HG03039 (cell line): Measurements from ENCODE around the gene KANSL2.
"Not testable (repeated sequence)": the region's sequence is repeated elsewhere in the genome, so short reads cannot be mapped to it uniquely, and the experiment has no call there.

Experiments used
- ATAC-seq: cut with Tn5 transposase; IDR thresholded peaks from one replicate; pipeline ENCODE4 v1.9.1; 2021; ENCODE audit warnings: mild to moderate bottlenecking, moderate library complexity; ENCODE audit not compliant: unreplicated experiment

KANSL2 gene

DNA sequence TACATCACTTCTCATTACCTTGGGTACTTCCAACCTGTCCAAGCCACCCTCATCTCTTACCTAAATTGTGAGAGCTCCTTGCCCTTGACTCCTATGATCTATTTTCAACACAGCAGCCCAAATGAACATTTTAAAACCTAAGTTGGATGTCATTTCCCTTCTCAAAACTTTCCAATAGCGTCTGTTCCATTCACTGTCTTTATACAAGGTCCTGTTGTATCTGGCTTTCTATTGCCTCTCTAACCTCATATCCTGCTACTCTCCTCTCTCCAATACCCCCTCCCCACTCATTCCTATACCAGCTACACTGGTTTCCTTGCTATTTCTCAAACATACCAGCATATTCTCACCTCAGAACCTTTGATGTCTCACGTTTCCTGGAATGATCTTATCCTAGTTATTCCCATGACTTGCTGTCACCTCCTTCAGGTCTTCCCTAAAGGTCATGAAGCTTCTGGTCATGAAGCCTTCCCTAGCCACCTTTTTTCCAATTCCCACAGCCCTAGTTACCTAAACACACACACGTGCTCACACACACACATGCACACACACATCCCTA, 4.1 kb upstream of the KANSL2 start:
- no peak for ATAC-seq

DNA sequence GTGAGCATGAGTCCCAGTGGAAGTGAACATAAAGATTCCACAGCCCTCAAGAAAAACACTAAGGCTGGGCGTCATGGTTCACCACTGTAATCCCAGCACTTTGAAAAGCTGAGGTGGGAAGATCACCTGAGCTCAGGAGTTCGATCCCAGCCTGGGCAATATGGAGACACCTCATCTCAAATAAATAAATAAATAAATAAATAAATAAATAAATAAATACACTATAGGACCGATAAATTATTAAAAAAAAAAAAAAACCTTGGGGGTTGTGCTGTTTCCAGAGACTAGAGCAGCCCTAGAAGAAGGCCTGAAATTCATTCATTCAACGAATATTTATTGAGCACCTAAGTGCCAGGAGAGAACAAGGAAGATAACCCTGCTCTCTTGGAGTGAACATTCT, 1.5 kb upstream of the KANSL2 start:
- no peak for ATAC-seq

GRCh38 chr12:48682927-48683326, 889 bp upstream of the KANSL2 start:
- no peak for ATAC-seq

DNA sequence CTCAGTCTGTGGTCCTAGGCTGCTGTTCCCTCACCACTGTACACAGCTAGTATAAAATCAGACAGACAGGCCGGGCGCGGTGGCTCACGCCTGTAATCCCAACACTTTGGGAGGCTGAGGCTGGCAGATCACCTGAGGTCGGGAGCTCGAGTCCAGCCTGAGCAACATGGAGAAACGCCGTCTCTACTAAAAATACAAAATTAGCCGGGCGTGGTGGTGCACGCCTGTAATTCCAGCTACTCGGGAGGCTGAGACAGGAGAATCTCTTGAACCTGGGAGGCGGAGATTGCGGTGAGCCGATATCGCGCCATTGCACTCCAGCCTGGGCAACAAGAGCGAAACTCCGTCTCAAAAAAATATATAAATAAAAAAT, 481 bp upstream of the KANSL2 start:
- ATAC-seq: not testable (repeated sequence)

- no peak for ATAC-seq
These were observed 684 bp downstream of the KANSL2 start for GRCh38 chr12:48681399-48681709.

DNA sequence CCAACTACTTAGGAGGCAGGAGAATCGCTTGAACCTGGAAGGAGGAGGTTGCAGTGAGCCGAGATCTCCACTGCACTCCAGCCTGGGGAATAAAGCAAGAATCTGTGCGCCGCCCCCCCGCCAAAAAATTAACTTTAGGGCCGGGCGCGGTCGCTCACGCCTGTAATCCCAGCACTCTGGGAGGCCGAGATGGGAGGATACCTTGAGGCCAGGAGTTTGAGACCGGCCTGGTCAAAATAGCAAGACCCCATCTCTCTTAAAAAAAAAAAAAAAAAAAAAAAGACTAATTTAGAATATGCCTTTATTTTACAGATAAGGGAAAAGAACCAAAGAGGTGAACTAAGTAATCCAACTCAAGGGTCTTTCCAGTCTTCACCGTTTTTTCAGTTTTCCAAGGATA, 1.2 kb downstream of the KANSL2 start:
- no peak for ATAC-seq

- no peak for ATAC-seq
These were observed 3.4 kb downstream of the KANSL2 start for GRCh38 chr12:48678551-48679185.

DNA sequence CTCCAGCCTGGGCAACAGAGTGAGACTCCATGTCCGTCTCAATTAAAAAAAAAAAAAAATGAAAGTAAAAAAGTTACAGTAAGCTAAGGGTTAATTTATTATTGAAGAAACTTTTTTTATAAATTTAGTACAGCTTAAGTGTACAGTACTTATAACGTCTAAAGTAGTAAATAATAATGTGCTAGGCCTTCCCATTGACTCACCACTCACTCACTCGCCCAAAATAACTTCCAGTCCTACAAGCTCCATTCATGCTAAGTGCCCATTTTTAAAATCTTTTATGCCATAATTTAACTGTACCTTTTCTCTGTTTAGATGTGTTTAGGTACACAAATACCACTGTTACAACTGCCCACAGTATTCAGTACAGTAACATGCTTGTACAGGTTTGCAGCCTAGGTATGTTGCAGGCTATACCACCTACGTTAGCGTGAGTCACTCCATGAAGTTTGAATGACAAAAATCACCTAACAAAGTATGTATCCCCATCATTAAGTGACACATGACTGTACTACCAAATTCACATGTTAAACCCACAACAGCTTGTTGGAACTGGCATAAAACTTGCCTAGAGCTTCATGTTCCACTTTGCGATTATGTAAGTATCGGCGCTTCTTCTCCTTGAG, 10.7 kb downstream of the KANSL2 start:
- no peak for ATAC-seq

GRCh38 chr12:48668996-48669395, 13.0 kb downstream of the KANSL2 start:
- no peak for ATAC-seq

- ATAC-seq: no peak
These were observed 22.2 kb downstream of the KANSL2 start for GRCh38 chr12:48659863-48660262.

GRCh38 chr12:48651681-48652080, 30.4 kb downstream of the KANSL2 start:
- no peak for ATAC-seq

DNA sequence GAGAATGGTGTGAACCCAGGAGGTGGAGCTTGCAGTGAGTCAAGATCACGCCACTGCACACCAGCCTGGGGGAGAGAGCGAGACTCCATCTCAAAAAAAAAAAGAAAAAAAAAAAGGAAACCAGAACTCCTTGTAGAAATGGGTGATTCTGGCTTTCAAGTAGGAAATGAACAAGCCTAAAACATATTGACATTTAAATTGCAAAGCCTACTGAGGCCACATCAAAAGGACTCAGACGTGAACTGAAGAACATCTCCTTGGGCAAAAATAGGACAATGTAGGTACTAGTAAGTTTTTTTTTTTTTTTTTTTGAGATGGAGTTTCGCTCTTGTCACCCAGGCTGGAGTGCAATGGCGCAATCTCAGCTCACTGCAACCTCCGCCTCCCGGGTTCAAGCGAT, 36.7 kb downstream of the KANSL2 start:
- ATAC-seq: not testable (repeated sequence)

- no peak for ATAC-seq
These were observed 39.0 kb downstream of the KANSL2 start for GRCh38 chr12:48643011-48643410.

- ATAC-seq: not testable (repeated sequence)
These were observed 40.1 kb downstream of the KANSL2 start for GRCh38 chr12:48641752-48642555.

DNA sequence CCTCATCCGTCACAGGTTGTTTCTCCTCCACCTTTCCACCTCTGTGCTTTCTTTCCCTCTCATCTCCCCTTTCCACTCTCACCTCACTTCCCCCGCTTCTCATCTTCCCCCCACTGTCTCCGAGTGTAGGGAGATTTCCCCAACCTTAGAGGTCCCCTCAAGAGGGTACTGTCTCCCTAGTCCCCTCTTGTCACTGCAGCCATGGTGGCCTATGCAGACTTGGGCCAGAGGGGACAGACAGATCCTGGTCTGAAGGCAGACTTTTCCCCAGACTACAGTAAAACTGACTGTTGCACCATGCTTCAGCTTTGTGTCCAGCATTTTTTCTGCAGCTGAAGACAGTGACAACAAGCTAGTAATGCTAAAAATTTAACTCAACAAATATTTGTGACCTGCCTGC, 41.2 kb downstream of the KANSL2 start:
- no peak for ATAC-seq

- no peak for ATAC-seq
These were observed 41.6 kb downstream of the KANSL2 start for GRCh38 chr12:48640428-48640827.

GRCh38 chr12:48631071-48631470, 51.0 kb downstream of the KANSL2 start:
- ATAC-seq: no peak

GRCh38 chr12:48630346-48630745, 51.7 kb downstream of the KANSL2 start:
- ATAC-seq: no peak

DNA sequence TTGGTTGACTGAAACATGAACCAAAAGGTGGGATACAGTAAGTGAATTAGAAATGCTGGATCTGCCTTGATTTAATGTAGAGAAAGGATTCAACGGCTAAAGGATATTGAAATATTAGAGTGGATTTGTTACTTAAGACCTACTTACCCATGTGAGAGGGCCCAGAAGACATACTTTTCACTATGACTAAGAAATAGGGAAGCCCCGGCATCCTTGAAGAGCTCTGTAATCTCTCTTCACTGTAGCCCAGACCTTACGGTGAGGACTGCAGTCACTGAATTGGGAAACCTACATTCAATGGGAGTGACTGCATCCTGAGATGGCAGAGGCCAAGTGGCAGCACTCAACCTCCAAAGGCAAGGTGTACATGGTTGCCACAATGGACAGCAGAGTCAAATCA, 52.5 kb downstream of the KANSL2 start:
- no peak for ATAC-seq

GRCh38 chr12:48627556-48627955, 54.5 kb downstream of the KANSL2 start:
- ATAC-seq: no peak

DNA sequence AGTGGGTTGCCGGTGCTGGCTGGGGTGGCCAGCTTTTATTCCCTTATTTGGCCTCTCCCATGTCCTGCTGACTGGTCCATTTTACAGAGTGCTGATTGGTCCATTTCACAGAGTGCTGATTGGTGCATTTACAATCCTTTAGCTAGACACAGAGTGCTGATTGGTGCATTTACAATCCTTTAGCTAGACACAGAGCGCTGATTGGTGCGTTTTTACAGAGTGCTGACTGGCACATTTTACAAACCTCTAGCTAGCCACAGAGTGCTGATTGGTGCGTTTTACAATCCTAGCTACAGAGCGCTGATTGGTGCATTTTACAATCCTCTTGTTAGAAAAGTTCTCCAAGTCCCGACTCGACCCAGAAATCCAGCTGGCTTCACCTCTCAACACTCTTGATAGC, 59.0 kb downstream of the KANSL2 start:
- not testable (repeated sequence) for ATAC-seq

DNA sequence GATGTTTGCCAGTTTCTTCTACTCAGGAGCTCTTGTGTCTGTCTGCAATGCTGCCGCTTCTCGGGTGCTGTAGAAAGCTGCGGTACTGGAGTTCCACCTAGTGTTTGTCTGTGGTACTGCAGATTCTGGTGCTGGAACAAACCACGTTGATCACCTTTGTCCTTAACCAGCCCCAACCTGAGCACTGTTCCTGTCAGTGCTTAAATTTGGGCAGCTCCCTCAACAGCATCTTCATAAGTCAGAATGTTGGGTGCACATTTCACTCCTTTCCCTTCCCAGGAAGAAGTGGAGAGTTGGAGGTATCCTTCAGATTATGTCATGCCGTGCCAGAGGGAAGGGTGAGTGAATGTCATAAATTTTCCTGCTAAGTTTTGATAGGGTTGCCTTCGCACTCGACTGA, 63.5 kb downstream of the KANSL2 start:
- no peak for ATAC-seq
